GM12878 (cell line): ENCODE results near the gene NHS.

Experiments used
- BCLAF1 ChIP-seq: fragments of 450-650 bp; IDR thresholded peaks from 2 replicates; pipeline ENCODE4 v1.6.1; 2017; ENCODE audit warnings: antibody characterized with exemption, mild to moderate bottlenecking, moderate library complexity
- CTCF ChIP-seq, 3 experiments: IDR thresholded peaks in 2 of 3; conservative IDR thresholded peaks in 1 of 3; 2 replicates each; pipeline ENCODE4 v1.5.1; 2011; ENCODE audit warnings: low read depth in 3 of 3, low read length in 3 of 3, mild to moderate bottlenecking in 3 of 3, control low read depth in 2 of 3, moderate library complexity in 2 of 3, inconsistent platforms in 1 of 3, mixed read lengths in 1 of 3; ENCODE audit not compliant: control insufficient read depth in 2 of 3, insufficient read depth in 1 of 3; ENCODE audit errors: extremely low read depth in 1 of 3
- EED ChIP-seq: sonication (generic); IDR thresholded peaks from 2 replicates; pipeline ENCODE4 v1.6.1; 2016; ENCODE audit warnings: antibody characterized with exemption, low read depth
- NR2F1 ChIP-seq: fragments of 450-650 bp; conservative IDR thresholded peaks from 2 replicates; pipeline ENCODE4 v1.6.1; 2017; ENCODE audit warnings: mild to moderate bottlenecking
- POLR2AphosphoS5 ChIP-seq: IDR thresholded peaks from 2 replicates; pipeline ENCODE4 v1.6.1; 2011; ENCODE audit warnings: mild to moderate bottlenecking, low read length, inconsistent platforms
- POU2F2 ChIP-seq: IDR thresholded peaks from 3 replicates; pipeline ENCODE4 v1.6.1; 2011; ENCODE audit warnings: low read depth, mild to moderate bottlenecking, low read length, borderline replicate concordance
- SUZ12 ChIP-seq: fragments of 200-600 bp; sonication (generic); IDR thresholded peaks from one replicate; pipeline ENCODE4 v1.6.1; 2018; ENCODE audit warnings: antibody characterized with exemption, mild to moderate bottlenecking; ENCODE audit not compliant: unreplicated experiment
- TAF1 ChIP-seq: IDR thresholded peaks from 2 replicates; pipeline ENCODE4 v1.6.1; 2011; ENCODE audit warnings: mild to moderate bottlenecking, low read depth, low read length, borderline replicate concordance

- TF ChIP-seq SUZ12 (no peak), CTCF (IDR thresholded peaks at IDR 0.05 in 2 of 3, conservative IDR thresholded peaks at IDR 0.05 in 1 of 3; ENCODE audit: control insufficient read depth in 2 of 3, extremely low read depth in 1 of 3, insufficient read depth in 1 of 3, low read depth in 3 of 3, low read length in 3 of 3) (no peak), EED (no peak), TAF1 (no peak), POLR2AphosphoS5 (no peak), NR2F1 (no peak), BCLAF1 (no peak), POU2F2 (no peak)
Observed at GRCh38 chrX:17414027-17414658, 39.1 kb downstream of the NHS start.
